ENCODE measurements around the gene STAC3. TPM values are rescaled to one million over a fixed set of nuclear protein-coding genes. Genes with fewer than 3 reads are reported as not detected.

The STAC3 gene
- total RNA-seq, 1 donor from 2014 or later = 0.75 TPM

DNA sequence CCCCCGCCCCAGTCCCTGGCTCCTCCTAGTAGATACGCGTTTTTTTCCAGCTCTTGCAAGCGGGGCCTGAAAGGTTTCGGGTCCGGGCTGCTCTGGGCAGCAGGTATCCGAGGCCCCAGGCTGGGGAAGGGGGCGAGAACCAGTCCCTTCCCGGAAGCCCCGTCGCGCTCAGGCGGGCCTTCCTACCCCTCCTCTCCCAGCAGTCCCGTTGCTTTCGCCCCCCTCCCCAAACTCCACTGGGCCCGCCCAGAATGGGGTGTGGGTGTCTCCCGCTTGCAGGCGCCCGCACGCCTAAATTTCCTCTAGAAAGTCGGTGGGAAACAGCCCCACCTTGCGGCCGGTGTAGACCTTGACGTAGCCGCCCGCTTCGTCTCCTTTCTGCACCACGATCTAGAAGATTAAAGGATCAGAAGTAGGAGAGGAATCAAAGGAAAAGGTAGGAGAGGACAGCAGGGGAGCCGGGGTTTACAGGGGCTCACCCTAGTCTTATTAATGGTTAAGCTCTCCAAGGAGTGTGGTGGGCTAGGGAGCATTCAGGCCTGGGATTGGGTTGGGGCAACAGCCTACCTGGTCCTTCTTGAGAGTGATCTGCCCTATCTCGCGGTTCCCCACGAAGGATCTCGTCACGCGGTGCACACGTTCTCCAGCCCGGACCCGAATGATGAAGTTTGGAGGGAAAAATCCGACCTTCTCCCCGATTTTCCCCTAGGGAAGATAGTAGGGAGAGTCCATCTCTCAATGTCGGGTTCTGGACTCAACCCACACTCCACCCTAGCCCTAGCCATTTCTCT is 7.3 kb downstream of the STAC3 start:
- peaks cover 30% of the 10 kb centered on the region for H3K4me1 ChIP-seq (ENCODE audit: insufficient read depth, low read length)
- H3K4me2 ChIP-seq (ENCODE audit: low read length) = peak overlapping the region; percentile 88
- Mint-ChIP-seq H3K36me3 (ENCODE audit: low read depth, unreplicated experiment) (peaks cover 8% of the 10 kb centered on the region), H3K9me3 (ENCODE audit: unreplicated experiment) (no peaks in the 10 kb centered on the region), H3K27ac (ENCODE audit: unreplicated experiment) (peak overlapping the region; percentile 53), H3K4me1 (ENCODE audit: low read depth, unreplicated experiment) (peaks cover 19% of the 10 kb centered on the region), H3K27me3 (ENCODE audit: low read depth, unreplicated experiment) (peaks cover 30% of the 10 kb centered on the region), H3K4me3 (ENCODE audit: unreplicated experiment) (peak overlapping the region; percentile 70)
- no peak for DNase-seq (ENCODE audit: low read depth)
- H3K27me3 ChIP-seq (ENCODE audit: insufficient read depth, low read length) = peaks cover 21% of the 10 kb centered on the region
- peak overlapping the region; percentile 20 for H3K9ac ChIP-seq (ENCODE audit: low read length)
- H3K36me3 ChIP-seq (ENCODE audit: insufficient read depth, low read length) = no peaks in the 10 kb centered on the region
- TF ChIP-seq EZH2 (IDR thresholded peaks at IDR 0.05; ENCODE audit: insufficient read depth, low read length) = no peak
- TF ChIP-seq, protein P1, sequence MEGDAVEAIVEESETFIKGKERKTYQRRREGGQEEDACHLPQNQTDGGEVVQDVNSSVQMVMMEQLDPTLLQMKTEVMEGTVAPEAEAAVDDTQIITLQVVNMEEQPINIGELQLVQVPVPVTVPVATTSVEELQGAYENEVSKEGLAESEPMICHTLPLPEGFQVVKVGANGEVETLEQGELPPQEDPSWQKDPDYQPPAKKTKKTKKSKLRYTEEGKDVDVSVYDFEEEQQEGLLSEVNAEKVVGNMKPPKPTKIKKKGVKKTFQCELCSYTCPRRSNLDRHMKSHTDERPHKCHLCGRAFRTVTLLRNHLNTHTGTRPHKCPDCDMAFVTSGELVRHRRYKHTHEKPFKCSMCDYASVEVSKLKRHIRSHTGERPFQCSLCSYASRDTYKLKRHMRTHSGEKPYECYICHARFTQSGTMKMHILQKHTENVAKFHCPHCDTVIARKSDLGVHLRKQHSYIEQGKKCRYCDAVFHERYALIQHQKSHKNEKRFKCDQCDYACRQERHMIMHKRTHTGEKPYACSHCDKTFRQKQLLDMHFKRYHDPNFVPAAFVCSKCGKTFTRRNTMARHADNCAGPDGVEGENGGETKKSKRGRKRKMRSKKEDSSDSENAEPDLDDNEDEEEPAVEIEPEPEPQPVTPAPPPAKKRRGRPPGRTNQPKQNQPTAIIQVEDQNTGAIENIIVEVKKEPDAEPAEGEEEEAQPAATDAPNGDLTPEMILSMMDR (IDR thresholded peaks at IDR 0.05; ENCODE audit: insufficient read depth, low read depth, low read length) = peak; percentile 68
- H3K79me2 ChIP-seq (ENCODE audit: insufficient read depth, low read length) = no peaks in the 10 kb centered on the region
- H3K9me3 ChIP-seq (ENCODE audit: insufficient read depth, low read depth, low read length) = no peaks in the 10 kb centered on the region
- no peak overlapping the region for H3K27ac ChIP-seq (ENCODE audit: low read depth, low read length)
- no peak overlapping the region for H2AFZ ChIP-seq (ENCODE audit: low read depth, low read length)
- H4K20me1 ChIP-seq (ENCODE audit: insufficient read depth, low read length) = peaks cover 14% of the 10 kb centered on the region
- H3K4me3 ChIP-seq (ENCODE audit: insufficient read depth, low read depth, low read length) = no peak overlapping the region
- FAIRE-seq = no peak

DNA sequence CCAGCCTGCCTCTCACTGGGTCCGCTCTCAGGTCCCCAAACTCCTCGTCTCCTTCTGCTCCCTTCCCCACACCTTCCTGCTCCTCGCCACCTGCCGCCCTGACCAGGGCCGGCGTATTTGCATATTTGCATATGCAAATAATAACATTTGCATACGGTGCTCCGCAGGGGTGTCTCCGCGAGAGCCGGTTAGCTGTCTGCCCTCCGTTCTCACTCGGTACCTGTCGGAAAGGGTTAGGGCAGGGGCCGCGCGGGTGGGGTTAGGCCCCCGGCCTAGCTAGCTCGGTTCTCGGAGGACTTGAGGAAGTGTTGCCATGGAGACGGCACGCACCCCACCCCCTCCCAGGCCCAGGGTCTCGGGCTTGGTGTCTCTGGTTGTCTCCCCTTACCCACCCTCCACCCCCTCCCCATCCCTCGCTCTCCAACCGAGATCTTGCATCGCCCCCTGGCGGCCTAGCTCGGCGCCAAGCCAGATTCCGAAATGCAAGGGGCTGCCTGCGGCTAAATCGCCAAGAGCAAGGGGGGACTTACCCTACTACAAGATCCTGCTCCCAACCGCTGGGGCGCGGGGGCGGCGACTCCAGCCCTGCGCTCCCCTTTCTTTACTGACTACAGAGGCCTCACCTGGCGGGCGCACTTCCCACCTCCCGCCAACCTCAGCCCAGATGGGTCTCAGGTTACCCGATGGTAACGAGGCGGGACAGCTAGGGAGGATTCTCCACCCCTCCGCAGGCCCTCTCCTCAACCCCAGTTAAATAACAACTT is 8.1 kb downstream of the STAC3 start:
- no peak overlapping the region for H3K27ac ChIP-seq (ENCODE audit: low read depth, low read length)
- peak overlapping the region; percentile 20 for H3K9ac ChIP-seq (ENCODE audit: low read length)
- Mint-ChIP-seq H3K27ac (ENCODE audit: unreplicated experiment) (peak overlapping the region; percentile 26), H3K4me3 (ENCODE audit: unreplicated experiment) (peak overlapping the region; percentile 46), H3K4me1 (ENCODE audit: low read depth, unreplicated experiment) (peaks cover 21% of the 10 kb centered on the region), H3K9me3 (ENCODE audit: unreplicated experiment) (no peaks in the 10 kb centered on the region), H3K27me3 (ENCODE audit: low read depth, unreplicated experiment) (peaks cover 30% of the 10 kb centered on the region), H3K36me3 (ENCODE audit: low read depth, unreplicated experiment) (peaks cover 6% of the 10 kb centered on the region)
- peak overlapping the region; percentile 88 for H3K4me2 ChIP-seq (ENCODE audit: low read length)
- DNase-seq (ENCODE audit: low read depth) (no peak), FAIRE-seq (no peak)
- peaks cover 30% of the 10 kb centered on the region for H3K4me1 ChIP-seq (ENCODE audit: insufficient read depth, low read length)
- peaks cover 25% of the 10 kb centered on the region for H3K27me3 ChIP-seq (ENCODE audit: insufficient read depth, low read length)
- H4K20me1 ChIP-seq (ENCODE audit: insufficient read depth, low read length) = peaks cover 14% of the 10 kb centered on the region
- no peaks in the 10 kb centered on the region for H3K79me2 ChIP-seq (ENCODE audit: insufficient read depth, low read length)
- H3K4me3 ChIP-seq (ENCODE audit: insufficient read depth, low read depth, low read length) = peak overlapping the region; percentile 17
- H2AFZ ChIP-seq (ENCODE audit: low read depth, low read length) = no peak overlapping the region
- TF ChIP-seq, protein P1 (IDR thresholded peaks at IDR 0.05; ENCODE audit: insufficient read depth, low read depth, low read length) = peak; percentile 28
- no peak for TF ChIP-seq EZH2 (IDR thresholded peaks at IDR 0.05; ENCODE audit: insufficient read depth, low read length)
- H3K9me3 ChIP-seq (ENCODE audit: insufficient read depth, low read depth, low read length) = no peaks in the 10 kb centered on the region
- H3K36me3 ChIP-seq (ENCODE audit: insufficient read depth, low read length) = no peaks in the 10 kb centered on the region

Measured in astrocyte (in vitro differentiated cells and primary cell).